ENCODE measurements around the gene FBXW11. TPM values are rescaled to one million over a fixed set of nuclear protein-coding genes. Genes with fewer than 3 reads are reported as not detected.

The FBXW11 gene
- total RNA-seq, 1 experiment from 2014 or later = 85.3 TPM

GRCh38 chr5:171966270-171966669, 40.2 kb downstream of the FBXW11 start:
- H4K5ac ChIP-seq (ENCODE audit: insufficient read length, low read depth, low read length) = no peak overlapping the region
- H3K27ac ChIP-seq (ENCODE audit: insufficient read length, low read depth, low read length) = no peak overlapping the region
- Mint-ChIP-seq H3K27me3 (ENCODE audit: low read depth) (no peaks in the 10 kb centered on the region), H3K4me3 (no peak overlapping the region), H3K36me3 (ENCODE audit: insufficient read depth in 1 of 3, low read depth in 3 of 3) (peaks cover 0 to 10% (median 5%) of the 10 kb centered on the region in 3 experiments; a peak in 4 of 7 replicates), H3K27ac (peak overlapping the region in 1 of 3 experiments; percentile 32; a peak in 2 of 7 replicates), H3K4me1 (peaks cover 66 to 67% of the 10 kb centered on the region in 2 experiments), H3K9me3 (no peaks in the 10 kb centered on the region)
- no peaks in the 10 kb centered on the region for H4K20me1 ChIP-seq (ENCODE audit: control insufficient read depth, insufficient read depth, insufficient read length)
- H2AFZ ChIP-seq (ENCODE audit: low read length) = no peak overlapping the region
- H4K8ac ChIP-seq (replicated peaks; ENCODE audit: insufficient read length, low read depth, low read length) = no peak overlapping the region
- no peak overlapping the region for H4K91ac ChIP-seq (ENCODE audit: insufficient read length, low read depth, low read length)
- H2BK5ac ChIP-seq (ENCODE audit: insufficient read length, low read length) = no peak overlapping the region
- H3K4me2 ChIP-seq (ENCODE audit: insufficient read depth, insufficient read length, low read length) = no peak overlapping the region
- no peaks in the 10 kb centered on the region for H3K79me1 ChIP-seq (ENCODE audit: insufficient read depth, low read depth, low read length, poor library complexity, severe bottlenecking)
- no peak overlapping the region for H2BK12ac ChIP-seq (ENCODE audit: insufficient read length, low read depth, low read length)
- H2BK20ac ChIP-seq (ENCODE audit: low read depth, low read length, poor library complexity, severe bottlenecking) = no peak overlapping the region
- H3T11ph ChIP-seq (ENCODE audit: low read length) = no peak overlapping the region
- H2BK15ac ChIP-seq (ENCODE audit: low read depth, low read length) = no peak overlapping the region
- no peaks in the 10 kb centered on the region for H3K9me3 ChIP-seq (ENCODE audit: control insufficient read depth, low read depth, low read length)
- H3K4ac ChIP-seq (ENCODE audit: low read depth, low read length) = no peak overlapping the region
- H3K4me1 ChIP-seq (ENCODE audit: insufficient read depth, low read length) = peaks cover 5% of the 10 kb centered on the region; the same call in 1 of the 2 replicates
- no peak overlapping the region for H3K23ac ChIP-seq (ENCODE audit: insufficient read length, low read depth, low read length)
- H3K56ac ChIP-seq (ENCODE audit: insufficient read length, low read depth, low read length) = no peak overlapping the region
- no peak for DNase-seq
- H3K9ac ChIP-seq (ENCODE audit: extremely low read depth, insufficient read length, low read length) = no peak overlapping the region
- H3K18ac ChIP-seq (ENCODE audit: insufficient read length, low read depth, low read length) = no peak overlapping the region
- H3K27me3 ChIP-seq (ENCODE audit: insufficient read depth, low read length) = no peaks in the 10 kb centered on the region
- H3K23me2 ChIP-seq (ENCODE audit: insufficient read length, low read depth, low read length, poor library complexity, severe bottlenecking) = no peaks in the 10 kb centered on the region
- peaks cover 48% of the 10 kb centered on the region; the same call in 1 of the 2 replicates for H3K79me2 ChIP-seq (ENCODE audit: insufficient read depth, low read length)
- no peak overlapping the region for H3K14ac ChIP-seq (ENCODE audit: insufficient read depth, low read length)
- H2AK5ac ChIP-seq (ENCODE audit: insufficient read length, low read length) = no peak overlapping the region
- WGBS (ENCODE audit: extremely low coverage, insufficient read length, low lambda C conversion rate) = no CpG with 5 or more reads among the region's 2 CpGs
- no peak for TF ChIP-seq CTCF (conservative IDR thresholded peaks at IDR 0.05)
- no peak overlapping the region for H2BK120ac ChIP-seq (ENCODE audit: low read depth, low read length, poor library complexity, severe bottlenecking)
